Smooth muscle cell (in vitro differentiated cells): Measurements from ENCODE around the gene CD276. TPM values are rescaled to one million over a fixed set of nuclear protein-coding genes. Genes with fewer than 3 reads are reported as not detected.

Experiments
- DNase-seq: peaks from one replicate; lab custom pipeline; 2025; ENCODE audit not compliant: unreplicated experiment; lab: John Stamatoyannopoulos, UW
- H2AFZ ChIP-seq: fragments of 200-600 bp; sonication (generic); 2 replicates; pipeline ENCODE4 v1.6.0; 2016; ENCODE audit warnings: antibody characterized with exemption, low read depth, mild to moderate bottlenecking
- H3F3A ChIP-seq: fragments of 200-600 bp; sonication (generic); 2 replicates; pipeline ENCODE4 v1.6.0; 2017; ENCODE audit warnings: antibody characterized with exemption, low read depth
- H3K27ac ChIP-seq: fragments of 200-600 bp; sonication (generic); 2 replicates; pipeline ENCODE4 v1.5.1; 2016; ENCODE audit warnings: low read depth, mild to moderate bottlenecking
- H3K27me3 ChIP-seq: fragments of 200-600 bp; sonication (generic); 2 replicates; pipeline ENCODE4 v1.6.1; 2016; ENCODE audit warnings: low read depth, mild to moderate bottlenecking
- H3K36me3 ChIP-seq: fragments of 200-600 bp; sonication (generic); 2 replicates; pipeline ENCODE4 v1.5.1; 2016; ENCODE audit warnings: low read depth
- H3K4me1 ChIP-seq: fragments of 200-600 bp; sonication (generic); 2 replicates; pipeline ENCODE4 v1.5.1; 2016; ENCODE audit warnings: low read depth
- H3K4me2 ChIP-seq: fragments of 200-600 bp; sonication (generic); 2 replicates; pipeline ENCODE4 v1.6.0; 2016; ENCODE audit warnings: mild to moderate bottlenecking
- H3K4me3 ChIP-seq: fragments of 200-600 bp; sonication (generic); 2 replicates; pipeline ENCODE4 v1.5.1; 2016; ENCODE audit warnings: mild to moderate bottlenecking
- H3K79me2 ChIP-seq: fragments of 200-600 bp; sonication (generic); 2 replicates; pipeline ENCODE4 v1.6.0; 2016; ENCODE audit warnings: low read depth, mild to moderate bottlenecking
- H3K9ac ChIP-seq: fragments of 200-600 bp; sonication (generic); 2 replicates; pipeline ENCODE4 v1.6.0; 2016; ENCODE audit warnings: low read depth
- H3K9me3 ChIP-seq: fragments of 200-600 bp; sonication (generic); replicated peaks from 2 replicates; pipeline ENCODE4 v1.5.1; 2016; ENCODE audit warnings: low read depth
- H4K20me1 ChIP-seq: fragments of 200-600 bp; sonication (generic); 2 replicates; pipeline ENCODE4 v1.6.0; 2016; ENCODE audit warnings: low read depth
- WGBS: methylation state at CpG from one replicate; pipeline ENCODE4 v1.1.7; 2016; ENCODE audit warnings: low lambda C conversion rate; 5-methylcytosine and 5-hydroxymethylcytosine counted together
- polyA plus RNA-seq: library from polyadenylated mRNA; unstranded; fragments of >200 nt; fragmentation: Nextera tagmentation; extraction: Ambion mirVana; gene quantifications from 2 replicates; pipeline ENCODE4 v1.2.1, GENCODE V29; 2016
- total RNA-seq: library from RNA; depleted of rRNA; stranded (reverse); fragments of >200 nt; gene quantifications from 2 replicates; pipeline ENCODE4 v1.2.3, GENCODE V29; 2014
- TF ChIP-seq, protein P1 (sequence below): fragments of 200-600 bp; sonication (generic); IDR thresholded peaks from 2 replicates; pipeline ENCODE4 v1.5.1; 2017; ENCODE audit warnings: borderline replicate concordance, mild to moderate bottlenecking, antibody characterized with exemption; ENCODE audit not compliant: insufficient read depth, poor library complexity, severe bottlenecking

Gene CD276
- total and polyA plus RNA-seq, 2 experiments from 2014 or later: 144 to 312 TPM

DNA sequence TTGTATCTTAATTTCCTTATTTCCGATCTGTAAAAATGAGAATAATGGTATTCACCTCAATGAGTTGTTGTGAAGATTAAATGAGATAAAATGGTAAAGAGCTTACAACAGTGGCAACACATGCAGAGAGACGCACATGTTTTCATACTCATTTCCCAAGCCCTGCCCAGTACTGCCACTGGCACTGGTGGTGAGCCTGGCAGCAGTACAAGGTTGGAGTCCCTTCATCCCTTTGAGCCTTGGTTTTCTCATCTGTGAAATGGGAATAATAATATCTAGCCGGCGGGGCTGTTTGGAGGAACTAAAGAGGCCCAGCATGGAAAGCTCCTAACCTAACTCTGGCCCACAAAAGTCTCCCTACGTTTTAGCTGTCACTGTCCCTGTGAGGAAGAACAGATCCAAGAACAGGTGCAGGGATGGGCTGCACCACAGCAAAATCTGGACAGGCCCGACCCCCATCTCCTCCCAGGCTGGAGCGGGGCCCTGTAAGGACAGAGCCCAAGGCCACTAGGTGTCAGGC lies 866 bp upstream of the CD276 start:
- Histone ChIP-seq H3K36me3 (no peaks in the 10 kb centered on the region), H3F3A (peaks cover 21% of the 10 kb centered on the region), H3K79me2 (peaks cover 40% of the 10 kb centered on the region), H3K4me2 (peak overlapping the region; percentile 90), H3K4me1 (peaks cover 29% of the 10 kb centered on the region), H3K9me3 (no peaks in the 10 kb centered on the region), H3K27me3 (no peaks in the 10 kb centered on the region), H3K4me3 (no peak overlapping the region), H4K20me1 (peaks cover 28% of the 10 kb centered on the region), H3K9ac (no peak overlapping the region), H2AFZ (no peak overlapping the region), H3K27ac (peak overlapping the region; percentile 93)
- TF ChIP-seq, protein P1, sequence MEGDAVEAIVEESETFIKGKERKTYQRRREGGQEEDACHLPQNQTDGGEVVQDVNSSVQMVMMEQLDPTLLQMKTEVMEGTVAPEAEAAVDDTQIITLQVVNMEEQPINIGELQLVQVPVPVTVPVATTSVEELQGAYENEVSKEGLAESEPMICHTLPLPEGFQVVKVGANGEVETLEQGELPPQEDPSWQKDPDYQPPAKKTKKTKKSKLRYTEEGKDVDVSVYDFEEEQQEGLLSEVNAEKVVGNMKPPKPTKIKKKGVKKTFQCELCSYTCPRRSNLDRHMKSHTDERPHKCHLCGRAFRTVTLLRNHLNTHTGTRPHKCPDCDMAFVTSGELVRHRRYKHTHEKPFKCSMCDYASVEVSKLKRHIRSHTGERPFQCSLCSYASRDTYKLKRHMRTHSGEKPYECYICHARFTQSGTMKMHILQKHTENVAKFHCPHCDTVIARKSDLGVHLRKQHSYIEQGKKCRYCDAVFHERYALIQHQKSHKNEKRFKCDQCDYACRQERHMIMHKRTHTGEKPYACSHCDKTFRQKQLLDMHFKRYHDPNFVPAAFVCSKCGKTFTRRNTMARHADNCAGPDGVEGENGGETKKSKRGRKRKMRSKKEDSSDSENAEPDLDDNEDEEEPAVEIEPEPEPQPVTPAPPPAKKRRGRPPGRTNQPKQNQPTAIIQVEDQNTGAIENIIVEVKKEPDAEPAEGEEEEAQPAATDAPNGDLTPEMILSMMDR: peak; percentile 18
- no peak for DNase-seq
- WGBS: 53% methylated on average over 7 of the region's 7 CpGs

DNA sequence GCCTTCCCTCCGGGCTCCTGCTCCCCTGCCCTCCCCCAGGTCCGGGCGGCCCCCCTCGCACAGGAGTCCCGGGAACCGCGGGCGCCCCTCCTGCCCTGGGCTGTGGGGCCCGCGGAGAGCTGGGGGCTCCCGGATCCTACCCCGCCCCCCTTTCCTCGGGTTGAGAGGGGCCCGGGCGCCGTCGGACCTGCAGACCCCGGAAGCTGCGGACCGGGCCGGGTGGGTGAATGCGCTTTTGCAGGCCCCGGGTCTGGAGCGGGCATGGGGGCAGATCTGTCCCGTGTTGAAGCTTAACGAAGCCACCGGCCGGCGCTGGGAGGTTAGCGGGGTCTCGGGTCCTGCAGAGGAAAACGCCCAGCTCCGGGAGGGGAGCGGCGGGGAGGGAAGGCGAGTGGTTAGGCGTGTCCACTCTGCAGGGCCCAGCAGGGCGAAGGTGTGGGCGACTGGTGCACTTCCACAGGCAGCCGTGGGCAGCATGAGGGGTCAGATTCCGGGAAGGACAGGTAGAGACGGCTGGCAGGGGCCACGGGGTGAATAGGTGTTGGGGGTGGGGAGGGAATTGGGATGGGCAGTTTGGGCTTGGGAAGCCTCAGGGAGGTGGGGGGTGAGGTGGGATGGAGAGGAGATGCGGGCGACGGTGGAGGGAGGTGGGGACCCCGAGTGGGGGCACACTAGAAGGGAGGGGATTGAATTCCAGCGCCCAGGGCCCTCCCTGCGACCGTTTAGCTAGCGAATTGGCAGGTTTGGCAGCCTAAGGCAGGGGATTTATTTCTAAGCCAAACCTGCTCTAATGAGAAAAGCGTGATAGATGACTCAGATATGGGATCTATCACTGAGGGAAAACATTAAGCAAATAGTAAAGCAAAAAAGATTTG lies 635 bp downstream of the CD276 start:
- Histone ChIP-seq H3F3A (peaks cover 33% of the 10 kb centered on the region), H3K36me3 (no peaks in the 10 kb centered on the region), H3K9ac (peak overlapping the region; percentile 97), H3K4me2 (peak overlapping the region; percentile 90), H3K27ac (peak overlapping the region; percentile 93), H2AFZ (no peak overlapping the region), H3K4me1 (peaks cover 41% of the 10 kb centered on the region), H3K4me3 (peak overlapping the region; percentile 86), H3K9me3 (no peaks in the 10 kb centered on the region), H3K79me2 (peaks cover 55% of the 10 kb centered on the region), H3K27me3 (no peaks in the 10 kb centered on the region), H4K20me1 (peaks cover 43% of the 10 kb centered on the region)
- WGBS: under 1% methylated on average over 42 of the region's 52 CpGs
- TF ChIP-seq, protein P1: no peak
- DNase-seq: no peak

DNA sequence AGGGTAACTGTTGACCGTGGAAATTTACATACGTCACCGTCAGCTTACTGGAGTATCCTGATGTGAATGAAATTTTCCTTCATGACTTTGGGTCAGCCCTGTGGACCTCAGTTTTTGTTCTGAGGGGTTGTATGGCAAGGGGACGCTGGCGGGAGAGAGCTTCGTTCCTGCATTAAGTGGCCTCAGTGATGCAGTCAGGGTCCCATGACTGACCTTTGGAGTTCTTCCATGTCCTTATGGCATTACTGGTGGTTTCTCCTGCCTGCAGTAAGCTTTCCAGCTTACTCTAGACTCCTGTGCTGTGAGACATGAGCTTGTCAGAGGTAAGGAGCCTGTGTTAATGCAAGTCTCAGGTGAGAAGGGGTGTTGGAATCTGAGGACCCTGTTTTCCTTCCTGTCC lies 1.8 kb downstream of the CD276 start:
- H3K27me3 ChIP-seq: no peaks in the 10 kb centered on the region
- no peaks in the 10 kb centered on the region for H3K36me3 ChIP-seq
- DNase-seq: no peak
- 37% methylated on average over 6 of the region's 6 CpGs for WGBS
- H3K4me3 ChIP-seq: peak overlapping the region; percentile 86
- H2AFZ ChIP-seq: no peak overlapping the region
- peak overlapping the region; percentile 90 for H3K4me2 ChIP-seq
- no peaks in the 10 kb centered on the region for H3K9me3 ChIP-seq
- peak overlapping the region; percentile 93 for H3K27ac ChIP-seq
- peaks cover 66% of the 10 kb centered on the region for H3K79me2 ChIP-seq
- TF ChIP-seq, protein P1: no peak
- H3K4me1 ChIP-seq: peaks cover 43% of the 10 kb centered on the region
- H4K20me1 ChIP-seq: peaks cover 55% of the 10 kb centered on the region
- H3K9ac ChIP-seq: peak overlapping the region; percentile 97
- H3F3A ChIP-seq: peaks cover 39% of the 10 kb centered on the region
